Adrenal gland (tissue), 12 donors: Measurements from ENCODE around the gene DNAH3. TPM values are rescaled to one million over a fixed set of nuclear protein-coding genes. Genes with fewer than 3 reads are reported as not detected.
"Not testable (repeated sequence)": the region's sequence is repeated elsewhere in the genome, so short reads cannot be mapped to it uniquely, and the experiment has no call there.

Experiments
- DNase-seq, 7 donors: peaks; one replicate each; pipeline ENCODE4 v3.0.0-alpha.2; 2019 to 2020
- H3K27ac ChIP-seq, 5 donors: fragments of 200-600 bp; sonication (generic) in 4 of 5; 1 replicate in 3 of 5; 2 replicates in 2 of 5; pipeline versions ENCODE4 v1.5.1 to v1.8.0; 2016 to 2020; ENCODE audit warnings: mild to moderate bottlenecking in 1 of 5
- H3K27me3 ChIP-seq: fragments of 200-600 bp; 2 replicates; pipeline ENCODE4 v1.8.0; 2021
- H3K36me3 ChIP-seq, 2 donors: fragments of 200-600 bp; replicated peaks in 1 of 2; 1 replicate in 1 of 2; 2 replicates in 1 of 2; pipeline versions ENCODE4 v1.5.1 to v1.8.0; 2018 to 2022
- H3K4me1 ChIP-seq, 2 donors: fragments of 200-600 bp; replicated peaks in 1 of 2; 1 replicate in 1 of 2; 2 replicates in 1 of 2; pipeline versions ENCODE4 v1.5.1 to v1.8.0; 2018 to 2021
- H3K4me3 ChIP-seq, 4 donors: fragments of 200-600 bp; sonication (generic) in 3 of 4; one replicate each; pipeline ENCODE4 v1.5.1; 2016 to 2018
- H3K9me3 ChIP-seq, 3 donors: fragments of 200-600 bp; sonication (generic) in 1 of 3; replicated peaks in 1 of 3; 1 replicate in 2 of 3; 2 replicates in 1 of 3; pipeline versions ENCODE4 v1.5.1 to v1.8.0; 2016 to 2021
- POLR2A ChIP-seq, 2 donors: fragments of 450-650 bp; IDR thresholded peaks; one replicate each; pipeline ENCODE4 v1.6.1; 2017; ENCODE audit warnings: antibody characterized with exemption in 2 of 2, mild to moderate bottlenecking in 2 of 2, moderate library complexity in 1 of 2
- WGBS, 4 donors: extraction: QIAGEN DNeasy Blood & Tissue Kit in 2 of 4; methylation state at CpG; one replicate each; pipeline versions ENCODE4 v1.1.5 to v1.1.7; 2013 to 2017; 5-methylcytosine and 5-hydroxymethylcytosine counted together
- intact Hi-C, 2 donors: fragments of 100-400 bp; cut with DNase I; formaldehyde crosslinking; loops; one replicate each; pipeline versions ENCODE4 v1.14.1 to v1.15.0; 2022 to 2023
- polyA plus RNA-seq, 3 donors: library from polyadenylated mRNA; stranded (reverse); fragments of 200-250 nt in 2 of 3; fragments of 350-450 nt in 1 of 3; fragmentation: Illumina TruSeq in 1 of 3; extraction: RNeasy Lipid Tissue Mini Kit (QIAGEN cat#74804) in 1 of 3; gene quantifications; one replicate each; pipeline ENCODE4 v1.2.3, GENCODE V29; 2013 to 2014
- total RNA-seq, 9 donors: library from RNA; depleted of rRNA in 4 of 9; stranded (reverse); fragments of >200 nt in 4 of 9; fragments of 120-200 nt in 1 of 9; fragmentation: NEBNext Ultra II Directional in 1 of 9; extraction: Animal tissue kit (Norgen Biotek cat#: 25700) in 1 of 9; gene quantifications; one replicate each; pipeline versions ENCODE4 v1.1.0 to v1.2.4, GENCODE V29; 2013 to 2023
- TF ChIP-seq, protein P1 (sequence below), 6 experiments: fragments of 450-650 bp in 4 of 6; fragments of 200-600 bp in 2 of 6; sonication (generic) in 1 of 6; IDR thresholded peaks; 1 replicate in 5 of 6; 2 replicates in 1 of 6; pipeline versions ENCODE4 v1.5.1 to v1.8.0; 2016 to 2021; ENCODE audit warnings: antibody characterized with exemption in 6 of 6, mild to moderate bottlenecking in 2 of 6, moderate library complexity in 1 of 6
- donor health status: healthy with polysubstance abuse.
- donor health status: Bipolar disorder and iron deficiency.
- donor health status: DM: yes; HTN: yes; CAD: no.
- donor health status: DM: no; HTN: no; CAD: no.
- donor health status: DM: no; HTN: no; CAD: no.
- donor health status: DM: yes; HTN: yes; CAD: no.

DNAH3 gene
- total and polyA plus RNA-seq, 12 donors: 0.06 to 0.40 (median 0.20) TPM; not detected in 6

DNA sequence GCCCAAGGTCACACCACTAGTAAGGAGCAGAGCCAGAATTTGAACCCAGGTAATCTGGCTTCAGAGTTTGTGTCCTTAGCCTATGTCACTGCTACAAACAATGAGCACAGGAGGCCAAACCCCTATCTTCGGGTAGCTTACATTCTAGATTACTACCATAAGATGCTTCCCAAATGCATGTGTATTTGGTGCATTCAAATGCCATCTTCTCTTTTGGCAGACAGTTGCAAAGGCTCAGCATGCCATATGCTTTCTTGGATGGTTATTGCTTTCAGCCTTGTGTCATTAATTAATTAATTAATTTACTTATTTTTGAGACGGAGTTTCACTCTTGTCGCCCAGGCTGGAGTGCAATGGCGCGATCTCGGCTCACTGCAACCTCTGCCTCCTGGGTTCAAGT lies 80.7 kb downstream of the DNAH3 start:
- WGBS, 4 donors: 84 to 96% (median 91%) methylated on average over 6 of the region's 6 CpGs
- Histone ChIP-seq H3K36me3 (no peaks in the 10 kb centered on the region), H3K27ac (no peak overlapping the region), H3K27me3 (no peaks in the 10 kb centered on the region), H3K9me3 (no peaks in the 10 kb centered on the region), H3K4me3 (no peak overlapping the region), H3K4me1 (no peaks in the 10 kb centered on the region)
- intact Hi-C loops: no loop called here
- DNase-seq: no peak
- TF ChIP-seq POLR2A (IDR thresholded peaks at IDR 0.05): no peak
- TF ChIP-seq, protein P1, sequence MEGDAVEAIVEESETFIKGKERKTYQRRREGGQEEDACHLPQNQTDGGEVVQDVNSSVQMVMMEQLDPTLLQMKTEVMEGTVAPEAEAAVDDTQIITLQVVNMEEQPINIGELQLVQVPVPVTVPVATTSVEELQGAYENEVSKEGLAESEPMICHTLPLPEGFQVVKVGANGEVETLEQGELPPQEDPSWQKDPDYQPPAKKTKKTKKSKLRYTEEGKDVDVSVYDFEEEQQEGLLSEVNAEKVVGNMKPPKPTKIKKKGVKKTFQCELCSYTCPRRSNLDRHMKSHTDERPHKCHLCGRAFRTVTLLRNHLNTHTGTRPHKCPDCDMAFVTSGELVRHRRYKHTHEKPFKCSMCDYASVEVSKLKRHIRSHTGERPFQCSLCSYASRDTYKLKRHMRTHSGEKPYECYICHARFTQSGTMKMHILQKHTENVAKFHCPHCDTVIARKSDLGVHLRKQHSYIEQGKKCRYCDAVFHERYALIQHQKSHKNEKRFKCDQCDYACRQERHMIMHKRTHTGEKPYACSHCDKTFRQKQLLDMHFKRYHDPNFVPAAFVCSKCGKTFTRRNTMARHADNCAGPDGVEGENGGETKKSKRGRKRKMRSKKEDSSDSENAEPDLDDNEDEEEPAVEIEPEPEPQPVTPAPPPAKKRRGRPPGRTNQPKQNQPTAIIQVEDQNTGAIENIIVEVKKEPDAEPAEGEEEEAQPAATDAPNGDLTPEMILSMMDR (IDR thresholded peaks at IDR 0.05): no peak

DNA sequence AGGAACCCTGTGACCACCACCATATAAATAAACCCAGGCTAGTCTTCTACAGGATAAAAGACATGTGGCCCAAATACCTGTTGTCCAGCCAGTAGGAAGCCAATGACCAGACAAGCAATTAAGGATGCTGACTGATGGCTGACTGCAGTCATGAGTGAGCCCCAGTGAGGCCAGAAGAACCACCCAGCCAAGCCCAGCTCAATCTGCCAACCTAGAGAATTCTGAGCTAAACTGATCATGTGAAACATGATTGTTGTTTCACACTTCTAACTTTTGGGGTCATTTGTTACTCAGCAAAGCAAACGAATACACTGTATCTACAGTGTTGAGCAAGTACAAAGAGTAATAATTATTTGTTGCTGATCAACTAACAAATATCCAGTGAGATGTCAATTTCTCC lies 86.4 kb downstream of the DNAH3 start:
- intact Hi-C loops: no loop called here
- Histone ChIP-seq H3K27me3 (no peaks in the 10 kb centered on the region), H3K36me3 (no peaks in the 10 kb centered on the region), H3K9me3 (no peaks in the 10 kb centered on the region), H3K4me3 (no peak overlapping the region), H3K4me1 (no peaks in the 10 kb centered on the region), H3K27ac (no peak overlapping the region)
- no peak for DNase-seq
- 57 to 78% (median 64%) methylated on average over 1 of the region's 1 CpG for WGBS, 4 donors
- TF ChIP-seq, protein P1 (IDR thresholded peaks at IDR 0.05): no peak
- no peak for TF ChIP-seq POLR2A (IDR thresholded peaks at IDR 0.05)

DNA sequence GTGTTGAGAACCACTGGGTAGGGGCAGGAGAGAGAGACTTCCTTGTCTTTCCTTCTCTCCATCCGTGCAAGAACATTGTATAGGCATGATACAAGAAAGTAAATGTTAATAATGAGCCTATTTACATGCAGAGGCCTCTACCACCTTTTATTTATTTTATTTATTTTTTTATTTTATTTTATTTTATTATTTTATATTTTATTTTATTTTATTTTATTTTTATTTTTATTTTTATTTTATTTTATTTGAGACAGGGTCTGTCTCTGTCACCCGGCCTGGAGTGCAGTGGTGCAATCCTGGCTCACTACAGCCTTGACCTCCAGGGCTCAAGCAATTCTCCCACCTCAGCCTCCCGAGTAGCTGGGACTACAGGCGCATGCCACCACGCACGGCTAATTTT lies 87.3 kb downstream of the DNAH3 start:
- intact Hi-C loops, H3K36me3 ChIP-seq, H3K4me3 ChIP-seq, H3K4me1 ChIP-seq, H3K27ac ChIP-seq, H3K9me3 ChIP-seq, DNase-seq, H3K27me3 ChIP-seq: not testable (repeated sequence)
- 87 to 92% (median 89%) methylated on average over 6 of the region's 6 CpGs for WGBS, 4 donors

DNA sequence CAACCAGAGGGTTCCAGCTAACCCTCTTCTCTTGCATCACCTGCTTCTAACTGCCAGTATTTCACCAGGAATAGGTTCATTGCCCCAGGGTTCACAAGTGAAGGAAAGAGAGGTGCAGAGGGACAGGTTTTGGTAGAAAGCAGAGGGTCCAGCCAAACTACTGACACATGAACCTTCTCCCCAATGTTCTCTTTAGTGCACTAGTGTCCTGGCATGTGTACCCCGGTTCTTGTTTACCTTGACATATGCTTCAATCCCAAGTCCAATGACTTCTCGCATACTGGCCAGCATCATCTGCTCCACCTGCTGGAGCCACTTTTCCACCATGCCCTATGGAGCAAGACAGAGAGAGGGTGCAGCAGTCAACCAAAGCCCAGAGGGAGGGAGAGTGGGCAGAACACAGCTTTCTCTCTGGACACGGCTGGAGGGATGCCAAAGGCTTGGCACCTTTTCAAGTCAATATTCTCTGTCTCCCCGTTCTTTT lies 90.6 kb downstream of the DNAH3 start:
- 57 to 72% (median 61%) methylated on average over 4 of the region's 4 CpGs for WGBS, 4 donors
- peak in 1 of 7 donors; percentile 14 for DNase-seq
- Histone ChIP-seq H3K27me3 (no peaks in the 10 kb centered on the region), H3K4me3 (no peak overlapping the region), H3K4me1 (no peaks in the 10 kb centered on the region), H3K9me3 (no peaks in the 10 kb centered on the region), H3K36me3 (no peaks in the 10 kb centered on the region), H3K27ac (no peak overlapping the region)
- TF ChIP-seq, protein P1 (IDR thresholded peaks at IDR 0.05): no peak
- no peak for TF ChIP-seq POLR2A (IDR thresholded peaks at IDR 0.05)
- intact Hi-C loops: no loop called here

DNA sequence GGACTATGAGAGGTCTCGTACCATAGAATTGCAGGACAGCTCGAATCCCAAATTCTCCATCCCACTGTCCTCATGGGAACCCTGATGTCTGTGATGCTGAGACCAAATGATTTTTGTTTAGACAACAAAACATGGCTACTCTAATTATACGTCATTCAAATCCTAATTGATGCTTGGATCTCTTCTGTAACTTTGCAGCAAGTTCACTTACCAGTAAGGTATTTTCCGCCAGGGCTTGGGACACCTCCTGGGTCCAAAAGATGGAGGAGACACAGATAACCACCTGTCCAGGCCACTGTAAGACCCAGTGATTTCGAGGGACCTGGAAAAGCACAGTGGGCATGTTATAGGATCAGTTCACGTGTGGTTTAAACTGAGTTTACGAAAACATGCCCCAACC lies 92.8 kb downstream of the DNAH3 start:
- 67 to 73% (median 69%) methylated on average over 7 of the region's 7 CpGs for WGBS, 4 donors

More for the DNA sequence above, 92.8 kb downstream of the DNAH3 start:
- Histone ChIP-seq H3K4me1 (no peaks in the 10 kb centered on the region), H3K4me3 (no peak overlapping the region), H3K27me3 (no peaks in the 10 kb centered on the region), H3K36me3 (no peaks in the 10 kb centered on the region), H3K27ac (no peak overlapping the region), H3K9me3 (no peaks in the 10 kb centered on the region)
- no peak for DNase-seq
- TF ChIP-seq POLR2A (IDR thresholded peaks at IDR 0.05): no peak
- TF ChIP-seq, protein P1 (IDR thresholded peaks at IDR 0.05): no peak
- intact Hi-C loops: no loop called here
